Omental fat pad (tissue), 4 donors: ENCODE data around the gene GRPEL2. TPM values are rescaled to one million over a fixed set of nuclear protein-coding genes. Genes with fewer than 3 reads are reported as not detected.

Experiments used
- ATAC-seq: fragments of 150-250 bp; one replicate; pipeline ENCODE4 v1.9.1; 2016; ENCODE audit warnings: mild to moderate bottlenecking, moderate library complexity; ENCODE audit not compliant: low FRiP score
- DNase-seq: peaks from one replicate; pipeline ENCODE4 v3.0.0-alpha.2; 2019; ENCODE audit warnings: low spot score
- CTCF ChIP-seq, 3 donors: fragments of 450-650 bp; IDR thresholded peaks; one replicate each; pipeline ENCODE4 v1.5.1; 2016 to 2017; ENCODE audit warnings: antibody characterized with exemption in 3 of 3, mild to moderate bottlenecking in 3 of 3, moderate library complexity in 2 of 3
- total RNA-seq, 4 donors: library from RNA; depleted of rRNA; stranded (reverse); fragments of >200 nt; gene quantifications; one replicate each; pipeline ENCODE4 v1.1.0, GENCODE V29; 2016

Gene GRPEL2
- total RNA-seq, 4 donors from 2014 or later = 10.9 to 18.4 (median 15.9) TPM

GRCh38 chr5:149341876-149342275, 3.4 kb upstream of the GRPEL2 start:
- no peak for ATAC-seq
- no peak for TF ChIP-seq CTCF (IDR thresholded peaks at IDR 0.05)
- no peak for DNase-seq

GRCh38 chr5:149344151-149344550, 1.1 kb upstream of the GRPEL2 start:
- DNase-seq = no peak
- no peak for TF ChIP-seq CTCF (IDR thresholded peaks at IDR 0.05)
- ATAC-seq = no peak

DNA sequence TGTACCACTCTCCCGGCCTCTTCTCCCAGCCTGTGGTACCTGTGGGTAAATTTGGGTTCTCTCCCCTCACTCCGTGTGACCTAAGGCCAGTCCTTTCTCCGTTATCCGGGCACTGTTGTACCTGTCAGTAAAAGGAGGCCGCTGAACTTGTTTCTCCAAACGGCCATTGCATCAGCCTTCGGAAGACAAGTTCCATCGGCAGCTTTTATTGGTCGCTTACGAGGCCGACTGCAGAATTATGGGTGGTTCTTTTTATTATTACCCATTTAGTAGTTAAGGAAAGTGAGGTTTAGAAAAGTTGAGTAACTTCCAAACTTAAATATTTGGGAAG, 558 bp downstream of the GRPEL2 start:
- ATAC-seq = no peak
- no peak for DNase-seq
- no peak for TF ChIP-seq CTCF (IDR thresholded peaks at IDR 0.05)

DNA sequence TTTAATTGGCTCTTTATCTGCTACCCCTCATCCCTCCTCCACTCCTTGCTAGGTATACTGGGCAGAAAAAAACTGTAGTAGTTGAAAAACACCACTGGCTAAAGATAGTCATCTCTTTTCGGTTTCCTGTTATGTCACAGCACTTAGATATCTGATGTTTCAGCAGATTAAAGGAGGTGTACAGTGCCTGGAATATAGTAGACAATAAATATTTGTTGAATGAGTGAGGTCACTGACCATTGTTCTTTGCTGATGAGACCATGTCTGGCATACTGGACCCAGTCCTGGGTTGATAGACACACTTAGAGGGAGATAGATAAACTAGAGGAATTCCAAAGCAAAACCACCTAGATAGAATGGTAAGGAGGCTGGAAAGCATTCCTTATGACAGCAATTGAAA, 3.2 kb downstream of the GRPEL2 start:
- DNase-seq (no peak), ATAC-seq (no peak)
- TF ChIP-seq CTCF (IDR thresholded peaks at IDR 0.05) = no peak

DNA sequence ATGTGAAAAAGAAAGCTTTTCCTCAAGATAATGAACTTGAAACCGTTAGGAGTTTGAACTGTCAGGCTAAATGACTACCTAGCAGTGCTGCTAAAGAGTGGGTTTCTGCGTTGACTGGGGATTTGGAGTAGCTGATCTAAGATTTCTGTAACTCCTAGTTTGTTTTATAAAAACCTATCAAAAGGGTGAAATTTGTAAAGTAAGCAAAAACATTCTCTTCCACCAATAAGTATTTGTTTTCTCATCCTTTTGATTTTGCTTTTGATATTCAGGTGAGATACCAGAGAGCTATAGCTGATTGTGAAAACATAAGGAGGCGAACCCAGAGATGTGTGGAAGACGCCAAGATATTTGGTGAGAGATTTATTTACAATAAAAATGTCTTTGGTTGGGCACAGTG, 4.1 kb downstream of the GRPEL2 start:
- DNase-seq (no peak), ATAC-seq (no peak)
- no peak for TF ChIP-seq CTCF (IDR thresholded peaks at IDR 0.05)

DNA sequence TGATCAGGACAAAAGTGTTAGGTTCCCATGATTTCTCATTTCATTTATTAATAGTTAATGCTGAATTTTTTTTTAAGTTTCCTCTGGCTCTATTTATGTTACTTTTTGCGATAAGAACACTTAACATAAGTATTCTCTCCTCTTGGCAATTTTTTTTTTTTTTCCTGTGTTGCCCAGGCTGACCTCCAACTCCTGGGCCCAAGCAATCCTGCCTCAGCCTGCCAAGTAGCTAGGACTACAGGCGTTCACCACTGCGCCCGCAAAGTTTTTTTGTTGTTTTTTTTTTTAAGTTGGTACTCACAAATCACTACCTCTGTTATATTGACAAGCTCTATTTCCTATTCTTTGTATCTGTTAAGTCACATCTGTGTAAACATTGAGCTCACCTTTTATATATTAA, 6.9 kb downstream of the GRPEL2 start:
- DNase-seq (no peak), ATAC-seq (no peak)
- TF ChIP-seq CTCF (IDR thresholded peaks at IDR 0.05) = no peak

GRCh38 chr5:149353911-149354310, 8.6 kb downstream of the GRPEL2 start:
- no peak for ATAC-seq

More at GRCh38 chr5:149353911-149354310, 8.6 kb downstream of the GRPEL2 start:
- DNase-seq = no peak
- no peak for TF ChIP-seq CTCF (IDR thresholded peaks at IDR 0.05)
